Fibroblast of villous mesenchyme (primary cell): ENCODE measurements around the gene NMNAT2. TPM values are rescaled to one million over a fixed set of nuclear protein-coding genes. Genes with fewer than 3 reads are reported as not detected.

Experiments
- DNase-seq: peaks from one replicate; pipeline ENCODE4 v3.0.0-alpha.2; 2010; ENCODE audit warnings: low read depth
- H3K4me3 ChIP-seq: 2 replicates; pipeline ENCODE4 v1.5.1; 2011; ENCODE audit warnings: low read depth, mild to moderate bottlenecking, low read length
- total RNA-seq: library from RNA; depleted of rRNA; stranded (reverse); fragments of >200 nt; gene quantifications from 2 replicates; pipeline ENCODE4 v1.2.3, GENCODE V29; 2012
- TF ChIP-seq, protein P1 (sequence below): IDR thresholded peaks from 2 replicates; pipeline ENCODE4 v1.5.1; 2012; ENCODE audit warnings: low read depth, mild to moderate bottlenecking, low read length; ENCODE audit not compliant: insufficient read depth

The NMNAT2 gene
- total RNA-seq, 1 donor, result 3.9 TPM

- no peak for DNase-seq
Observed at GRCh38 chr1:183310753-183311479, 107.3 kb downstream of the NMNAT2 start.

DNA sequence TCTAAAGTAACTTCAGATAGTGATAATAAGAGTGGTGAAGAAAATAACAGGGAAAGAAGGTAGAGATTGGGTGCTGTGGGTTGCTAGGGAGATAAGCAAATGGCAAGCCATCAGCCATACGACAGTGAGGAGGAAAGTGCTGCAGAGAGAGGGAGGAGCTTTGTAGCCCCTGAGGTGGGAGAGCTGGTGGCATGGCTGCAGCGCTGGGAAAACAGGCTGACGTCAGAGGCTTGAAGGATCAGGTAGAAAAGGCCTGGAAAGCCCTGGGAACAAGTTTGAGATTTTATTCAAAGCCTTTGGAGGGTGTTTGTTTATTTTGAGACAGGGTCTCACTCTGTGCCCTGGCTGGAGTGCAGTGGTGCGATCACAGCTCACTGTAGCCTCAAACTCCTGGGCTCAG, 109.5 kb downstream of the NMNAT2 start:
- no peak for DNase-seq
- H3K4me3 ChIP-seq, result no peak overlapping the region
- TF ChIP-seq, protein P1, sequence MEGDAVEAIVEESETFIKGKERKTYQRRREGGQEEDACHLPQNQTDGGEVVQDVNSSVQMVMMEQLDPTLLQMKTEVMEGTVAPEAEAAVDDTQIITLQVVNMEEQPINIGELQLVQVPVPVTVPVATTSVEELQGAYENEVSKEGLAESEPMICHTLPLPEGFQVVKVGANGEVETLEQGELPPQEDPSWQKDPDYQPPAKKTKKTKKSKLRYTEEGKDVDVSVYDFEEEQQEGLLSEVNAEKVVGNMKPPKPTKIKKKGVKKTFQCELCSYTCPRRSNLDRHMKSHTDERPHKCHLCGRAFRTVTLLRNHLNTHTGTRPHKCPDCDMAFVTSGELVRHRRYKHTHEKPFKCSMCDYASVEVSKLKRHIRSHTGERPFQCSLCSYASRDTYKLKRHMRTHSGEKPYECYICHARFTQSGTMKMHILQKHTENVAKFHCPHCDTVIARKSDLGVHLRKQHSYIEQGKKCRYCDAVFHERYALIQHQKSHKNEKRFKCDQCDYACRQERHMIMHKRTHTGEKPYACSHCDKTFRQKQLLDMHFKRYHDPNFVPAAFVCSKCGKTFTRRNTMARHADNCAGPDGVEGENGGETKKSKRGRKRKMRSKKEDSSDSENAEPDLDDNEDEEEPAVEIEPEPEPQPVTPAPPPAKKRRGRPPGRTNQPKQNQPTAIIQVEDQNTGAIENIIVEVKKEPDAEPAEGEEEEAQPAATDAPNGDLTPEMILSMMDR, result no peak

More at GRCh38 chr1:183310753-183311479, 107.3 kb downstream of the NMNAT2 start:
- TF ChIP-seq, protein P1, result no peak
- no peak overlapping the region for H3K4me3 ChIP-seq

DNA sequence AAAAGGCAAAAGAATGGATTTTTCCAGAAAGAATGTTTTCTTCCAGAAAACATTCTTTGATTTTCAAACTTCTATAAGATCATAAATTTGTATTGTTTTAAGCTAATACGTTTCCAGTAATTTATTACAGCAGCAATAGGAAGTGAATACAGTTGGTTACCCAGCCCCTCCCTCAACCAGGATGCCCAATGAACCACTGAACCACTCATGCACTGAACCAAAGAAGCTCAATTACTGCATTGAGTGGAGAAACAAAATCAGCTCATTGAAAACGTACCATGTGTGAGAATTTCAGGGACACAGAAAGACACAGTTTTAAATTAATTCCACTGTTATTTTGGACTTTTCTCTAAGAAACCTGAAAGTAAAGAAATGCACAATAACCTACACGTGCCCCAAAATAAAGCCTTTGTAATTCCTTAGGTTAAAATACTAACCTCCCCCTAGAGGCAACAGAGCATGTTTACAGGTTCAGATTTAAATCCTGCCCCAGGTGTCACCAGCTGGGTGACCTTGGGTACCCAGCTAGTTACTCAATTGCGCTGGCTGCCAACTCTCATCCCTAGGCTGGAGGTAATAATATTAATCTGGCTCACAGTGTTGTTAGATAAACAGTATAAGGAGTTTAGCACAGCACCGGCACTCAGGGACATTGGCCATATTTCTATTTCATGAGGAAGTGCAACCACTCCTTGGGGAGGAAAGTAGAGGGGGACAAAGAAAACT, 111.7 kb downstream of the NMNAT2 start:
- H3K4me3 ChIP-seq, result no peak overlapping the region
- no peak for DNase-seq
- TF ChIP-seq, protein P1, result peak; percentile 34

DNA sequence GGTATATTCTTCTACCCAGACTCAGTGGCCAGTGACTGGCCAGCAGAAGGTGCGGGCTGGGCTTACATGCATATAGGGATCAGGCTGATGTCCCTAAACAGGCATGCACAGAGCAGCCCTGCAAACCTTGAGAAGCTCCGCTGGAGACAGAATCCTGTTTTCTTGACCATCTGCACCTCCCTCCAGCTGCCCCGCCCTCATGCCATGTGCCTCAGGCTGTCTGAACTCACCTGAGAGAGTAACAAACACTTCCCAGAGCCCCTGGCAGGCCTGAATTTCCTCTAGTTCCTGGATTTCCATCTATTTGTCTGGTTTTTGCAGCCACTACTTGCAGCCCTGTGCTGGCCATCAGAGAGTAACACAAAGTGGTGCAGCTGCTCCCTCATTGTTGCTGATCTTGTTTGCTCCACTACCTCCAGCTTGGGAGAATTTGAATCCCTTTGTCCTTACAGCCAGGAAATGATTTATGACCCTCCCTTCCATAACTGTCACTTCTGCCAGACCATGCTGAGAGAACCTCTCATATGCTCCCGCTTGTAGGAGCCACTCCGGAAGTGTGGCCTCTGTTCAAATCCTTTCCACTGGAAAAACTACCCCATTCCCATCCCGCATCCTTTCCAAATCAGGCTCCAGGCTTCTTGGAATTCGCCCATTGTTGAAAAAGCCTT, 113.6 kb downstream of the NMNAT2 start:
- no peak for DNase-seq
- TF ChIP-seq, protein P1, result no peak
- H3K4me3 ChIP-seq, result no peak overlapping the region

GRCh38 chr1:183303901-183304300, 114.3 kb downstream of the NMNAT2 start:
- TF ChIP-seq, protein P1, result no peak
- no peak for DNase-seq
- H3K4me3 ChIP-seq, result no peak overlapping the region

DNA sequence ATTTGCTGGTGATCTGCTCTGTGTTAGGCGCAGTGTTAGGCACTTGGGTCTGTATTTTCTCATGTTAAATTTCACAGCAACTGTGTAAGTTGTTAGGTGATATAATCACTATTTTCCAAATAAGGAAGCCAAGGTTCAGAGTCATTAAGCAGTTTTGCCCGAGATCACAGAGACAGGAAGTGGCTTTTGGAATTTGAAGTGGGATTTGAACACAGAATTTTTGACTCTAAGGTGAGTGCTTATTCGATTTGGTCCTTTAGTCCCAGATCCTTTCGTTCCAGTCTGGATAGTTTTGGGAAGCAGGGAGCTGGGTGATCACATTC, 114.9 kb downstream of the NMNAT2 start:
- no peak overlapping the region for H3K4me3 ChIP-seq
- TF ChIP-seq, protein P1, result no peak
- no peak for DNase-seq
